ENCODE measurements around the gene TNS4. TPM values are rescaled to one million over a fixed set of nuclear protein-coding genes. Genes with fewer than 3 reads are reported as not detected.

TNS4 gene
- total and polyA plus RNA-seq, 2 of the 4 experiments (the other 2 are of a cell fraction) = not detected

- Histone ChIP-seq H3K4me2 (ENCODE audit: low read depth, low read length) (no peak overlapping the region), H2BK15ac (ENCODE audit: low read depth, low read length) (no peak overlapping the region), H2BK20ac (ENCODE audit: low read depth, low read length) (no peak overlapping the region), H3K4me3 (ENCODE audit: insufficient read depth, low read depth, low read length) (no peak overlapping the region), H3K18ac (ENCODE audit: low read depth, low read length) (no peak overlapping the region), H3K27me3 (ENCODE audit: control insufficient read depth, insufficient read depth, low read length) (peaks cover 4% of the 10 kb centered on the region; the same call in 1 of the 2 replicates), H3K4ac (ENCODE audit: low read depth, low read length) (no peak overlapping the region), H3K9me3 (ENCODE audit: control insufficient read depth, insufficient read depth, low read length) (no peaks in the 10 kb centered on the region), H3K27ac (ENCODE audit: insufficient read depth, low read length) (no peak overlapping the region), H3K9ac (ENCODE audit: low read depth, low read length) (no peak overlapping the region), H3K4me1 (ENCODE audit: control insufficient read depth, insufficient read depth, low read length) (peaks cover 4% of the 10 kb centered on the region; the same call in 1 of the 2 replicates), H4K5ac (ENCODE audit: low read depth, low read length) (no peak overlapping the region), H3K9me1 (ENCODE audit: insufficient read depth, low read length) (no peaks in the 10 kb centered on the region), H2BK5ac (ENCODE audit: low read depth, low read length, poor library complexity, severe bottlenecking) (no peak overlapping the region), H3K79me1 (ENCODE audit: low read depth in 1 of 2, low read length in 2 of 2) (no peaks in the 10 kb centered on the region), H3K14ac (replicated peaks; ENCODE audit: low read depth, low read length) (no peak overlapping the region), H2AFZ (replicated peaks; ENCODE audit: low read length, poor library complexity) (no peak overlapping the region), H2AK5ac (ENCODE audit: low read depth, low read length) (no peak overlapping the region), H2AK9ac (replicated peaks; ENCODE audit: low read depth, low read length, poor library complexity) (no peak overlapping the region), H4K20me1 (ENCODE audit: insufficient read depth, low read length) (no peaks in the 10 kb centered on the region), H4K91ac (ENCODE audit: insufficient read depth, low read depth, low read length) (no peak overlapping the region), H3K36me3 (ENCODE audit: control insufficient read depth, insufficient read depth, low read length) (no peaks in the 10 kb centered on the region), H4K8ac (ENCODE audit: low read depth in 2 of 2, low read length in 2 of 2) (no peak overlapping the region), H3K23ac (ENCODE audit: low read depth, low read length) (no peak overlapping the region), H3K56ac (ENCODE audit: extremely low read depth, insufficient read depth, low read length) (no peak overlapping the region), H2BK120ac (ENCODE audit: low read depth, low read length) (no peak overlapping the region)
- in situ Hi-C loops (cut with MboI; ENCODE audit: low sequenced_read_pairs) (no loop called here), dilution Hi-C loops (cut with HindIII; ENCODE audit: low sequenced_read_pairs, unreplicated experiment) (no loop called here), intact Hi-C loops (cut with micrococcal nuclease) (no loop called here)
- ATAC-seq (ENCODE audit: low read depth) (no peak), DNase-seq (no peak)
- POLR2A ChIA-PET (ENCODE audit: unreplicated experiment) = no interaction called here
- CTCF ChIA-PET = no interaction called here
- WGBS, 2 experiments (ENCODE audit: extremely low coverage in 2 of 2, insufficient read length in 1 of 2) = 100% methylated on average over 1 of the region's 3 CpGs; no CpG with 5 or more reads in 1 of the 2 experiments
- BruUV-seq (replicated peaks) = no TSS peak
- TF ChIP-seq CTCF (conservative IDR thresholded peaks at IDR 0.05; ENCODE audit: low read depth, low read length) = no peak
- TF ChIP-seq SMC3 (IDR thresholded peaks at IDR 0.05; ENCODE audit: low read depth, low read length) = no peak
- TF ChIP-seq RAD21 (IDR thresholded peaks at IDR 0.05; ENCODE audit: low read length) = no peak
Observed at GRCh38 chr17:40431231-40431602, 70.2 kb downstream of the TNS4 start.
